ENCODE measurements around the gene ZC3H12D. TPM values are rescaled to one million over a fixed set of nuclear protein-coding genes. Genes with fewer than 3 reads are reported as not detected.

ZC3H12D gene
- total and polyA plus RNA-seq, 2 experiments from 2014 or later, result 0.07 TPM; not detected in 1

DNA sequence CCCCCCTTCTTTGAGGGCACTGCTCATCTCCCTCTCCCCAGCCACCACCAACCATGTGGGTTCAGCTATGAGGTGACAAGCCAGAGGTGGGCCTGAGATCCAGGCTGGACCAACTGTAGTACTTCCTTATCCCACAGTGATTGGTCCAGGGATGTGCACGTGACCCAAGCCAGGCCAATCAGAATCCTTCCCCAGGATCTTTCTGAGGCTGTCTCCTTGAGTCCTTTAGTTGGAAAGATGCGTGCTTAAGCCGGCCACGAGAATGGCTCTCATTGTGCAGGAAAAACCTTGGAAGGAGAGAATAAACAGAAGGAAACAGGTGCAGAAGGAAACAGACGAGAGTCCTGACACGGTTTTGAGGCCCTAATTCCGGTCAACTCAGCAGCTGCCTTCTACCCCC is 39.2 kb downstream of the ZC3H12D start:
- Histone ChIP-seq H3K36me3 (ENCODE audit: insufficient read depth) (no peaks in the 10 kb centered on the region), H3K79me2 (replicated peaks; ENCODE audit: insufficient read depth) (no peaks in the 10 kb centered on the region), H3F3A (replicated peaks; ENCODE audit: low read depth) (no peaks in the 10 kb centered on the region), H3K4me3 (no peak overlapping the region), H3K4me2 (no peak overlapping the region), H3K27ac (ENCODE audit: low read depth) (no peak overlapping the region), H3K9me2 (ENCODE audit: insufficient read depth) (no peaks in the 10 kb centered on the region), H3K27me3 (ENCODE audit: insufficient read depth) (peaks cover 12% of the 10 kb centered on the region), H3K4me1 (ENCODE audit: insufficient read depth) (no peaks in the 10 kb centered on the region), H2AFZ (no peak overlapping the region), H4K20me1 (replicated peaks; ENCODE audit: insufficient read depth) (no peaks in the 10 kb centered on the region)
- TF ChIP-seq, protein P1, sequence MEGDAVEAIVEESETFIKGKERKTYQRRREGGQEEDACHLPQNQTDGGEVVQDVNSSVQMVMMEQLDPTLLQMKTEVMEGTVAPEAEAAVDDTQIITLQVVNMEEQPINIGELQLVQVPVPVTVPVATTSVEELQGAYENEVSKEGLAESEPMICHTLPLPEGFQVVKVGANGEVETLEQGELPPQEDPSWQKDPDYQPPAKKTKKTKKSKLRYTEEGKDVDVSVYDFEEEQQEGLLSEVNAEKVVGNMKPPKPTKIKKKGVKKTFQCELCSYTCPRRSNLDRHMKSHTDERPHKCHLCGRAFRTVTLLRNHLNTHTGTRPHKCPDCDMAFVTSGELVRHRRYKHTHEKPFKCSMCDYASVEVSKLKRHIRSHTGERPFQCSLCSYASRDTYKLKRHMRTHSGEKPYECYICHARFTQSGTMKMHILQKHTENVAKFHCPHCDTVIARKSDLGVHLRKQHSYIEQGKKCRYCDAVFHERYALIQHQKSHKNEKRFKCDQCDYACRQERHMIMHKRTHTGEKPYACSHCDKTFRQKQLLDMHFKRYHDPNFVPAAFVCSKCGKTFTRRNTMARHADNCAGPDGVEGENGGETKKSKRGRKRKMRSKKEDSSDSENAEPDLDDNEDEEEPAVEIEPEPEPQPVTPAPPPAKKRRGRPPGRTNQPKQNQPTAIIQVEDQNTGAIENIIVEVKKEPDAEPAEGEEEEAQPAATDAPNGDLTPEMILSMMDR (conservative IDR thresholded peaks at IDR 0.05; ENCODE audit: low read depth in 2 of 2), result no peak
- TF ChIP-seq, protein P2, sequence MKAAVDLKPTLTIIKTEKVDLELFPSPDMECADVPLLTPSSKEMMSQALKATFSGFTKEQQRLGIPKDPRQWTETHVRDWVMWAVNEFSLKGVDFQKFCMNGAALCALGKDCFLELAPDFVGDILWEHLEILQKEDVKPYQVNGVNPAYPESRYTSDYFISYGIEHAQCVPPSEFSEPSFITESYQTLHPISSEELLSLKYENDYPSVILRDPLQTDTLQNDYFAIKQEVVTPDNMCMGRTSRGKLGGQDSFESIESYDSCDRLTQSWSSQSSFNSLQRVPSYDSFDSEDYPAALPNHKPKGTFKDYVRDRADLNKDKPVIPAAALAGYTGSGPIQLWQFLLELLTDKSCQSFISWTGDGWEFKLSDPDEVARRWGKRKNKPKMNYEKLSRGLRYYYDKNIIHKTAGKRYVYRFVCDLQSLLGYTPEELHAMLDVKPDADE (IDR thresholded peaks at IDR 0.05), result no peak
- TF ChIP-seq EZH2 (IDR thresholded peaks at IDR 0.05; ENCODE audit: low read depth, unreplicated experiment) (no peak), STAT1 (IDR thresholded peaks at IDR 0.05; ENCODE audit: unreplicated experiment) (no peak), NANOG (IDR thresholded peaks at IDR 0.05; ENCODE audit: borderline replicate concordance) (no peak), CREB1 (CRISPR knock-in tag; IDR thresholded peaks at IDR 0.05; ENCODE audit: low read depth) (no peak), POLR2AphosphoS5 (IDR thresholded peaks at IDR 0.05; ENCODE audit: low read depth) (no peak), ZNF331 (CRISPR knock-in tag; IDR thresholded peaks at IDR 0.05; ENCODE audit: low read depth) (no peak), EZH2phosphoT487 (IDR thresholded peaks at IDR 0.05; ENCODE audit: unreplicated experiment) (no peak), JUNB (IDR thresholded peaks at IDR 0.05; ENCODE audit: unreplicated experiment) (no peak), ZNF114 (CRISPR knock-in tag; IDR thresholded peaks at IDR 0.05) (no peak)
- TF ChIP-seq, protein P3, sequence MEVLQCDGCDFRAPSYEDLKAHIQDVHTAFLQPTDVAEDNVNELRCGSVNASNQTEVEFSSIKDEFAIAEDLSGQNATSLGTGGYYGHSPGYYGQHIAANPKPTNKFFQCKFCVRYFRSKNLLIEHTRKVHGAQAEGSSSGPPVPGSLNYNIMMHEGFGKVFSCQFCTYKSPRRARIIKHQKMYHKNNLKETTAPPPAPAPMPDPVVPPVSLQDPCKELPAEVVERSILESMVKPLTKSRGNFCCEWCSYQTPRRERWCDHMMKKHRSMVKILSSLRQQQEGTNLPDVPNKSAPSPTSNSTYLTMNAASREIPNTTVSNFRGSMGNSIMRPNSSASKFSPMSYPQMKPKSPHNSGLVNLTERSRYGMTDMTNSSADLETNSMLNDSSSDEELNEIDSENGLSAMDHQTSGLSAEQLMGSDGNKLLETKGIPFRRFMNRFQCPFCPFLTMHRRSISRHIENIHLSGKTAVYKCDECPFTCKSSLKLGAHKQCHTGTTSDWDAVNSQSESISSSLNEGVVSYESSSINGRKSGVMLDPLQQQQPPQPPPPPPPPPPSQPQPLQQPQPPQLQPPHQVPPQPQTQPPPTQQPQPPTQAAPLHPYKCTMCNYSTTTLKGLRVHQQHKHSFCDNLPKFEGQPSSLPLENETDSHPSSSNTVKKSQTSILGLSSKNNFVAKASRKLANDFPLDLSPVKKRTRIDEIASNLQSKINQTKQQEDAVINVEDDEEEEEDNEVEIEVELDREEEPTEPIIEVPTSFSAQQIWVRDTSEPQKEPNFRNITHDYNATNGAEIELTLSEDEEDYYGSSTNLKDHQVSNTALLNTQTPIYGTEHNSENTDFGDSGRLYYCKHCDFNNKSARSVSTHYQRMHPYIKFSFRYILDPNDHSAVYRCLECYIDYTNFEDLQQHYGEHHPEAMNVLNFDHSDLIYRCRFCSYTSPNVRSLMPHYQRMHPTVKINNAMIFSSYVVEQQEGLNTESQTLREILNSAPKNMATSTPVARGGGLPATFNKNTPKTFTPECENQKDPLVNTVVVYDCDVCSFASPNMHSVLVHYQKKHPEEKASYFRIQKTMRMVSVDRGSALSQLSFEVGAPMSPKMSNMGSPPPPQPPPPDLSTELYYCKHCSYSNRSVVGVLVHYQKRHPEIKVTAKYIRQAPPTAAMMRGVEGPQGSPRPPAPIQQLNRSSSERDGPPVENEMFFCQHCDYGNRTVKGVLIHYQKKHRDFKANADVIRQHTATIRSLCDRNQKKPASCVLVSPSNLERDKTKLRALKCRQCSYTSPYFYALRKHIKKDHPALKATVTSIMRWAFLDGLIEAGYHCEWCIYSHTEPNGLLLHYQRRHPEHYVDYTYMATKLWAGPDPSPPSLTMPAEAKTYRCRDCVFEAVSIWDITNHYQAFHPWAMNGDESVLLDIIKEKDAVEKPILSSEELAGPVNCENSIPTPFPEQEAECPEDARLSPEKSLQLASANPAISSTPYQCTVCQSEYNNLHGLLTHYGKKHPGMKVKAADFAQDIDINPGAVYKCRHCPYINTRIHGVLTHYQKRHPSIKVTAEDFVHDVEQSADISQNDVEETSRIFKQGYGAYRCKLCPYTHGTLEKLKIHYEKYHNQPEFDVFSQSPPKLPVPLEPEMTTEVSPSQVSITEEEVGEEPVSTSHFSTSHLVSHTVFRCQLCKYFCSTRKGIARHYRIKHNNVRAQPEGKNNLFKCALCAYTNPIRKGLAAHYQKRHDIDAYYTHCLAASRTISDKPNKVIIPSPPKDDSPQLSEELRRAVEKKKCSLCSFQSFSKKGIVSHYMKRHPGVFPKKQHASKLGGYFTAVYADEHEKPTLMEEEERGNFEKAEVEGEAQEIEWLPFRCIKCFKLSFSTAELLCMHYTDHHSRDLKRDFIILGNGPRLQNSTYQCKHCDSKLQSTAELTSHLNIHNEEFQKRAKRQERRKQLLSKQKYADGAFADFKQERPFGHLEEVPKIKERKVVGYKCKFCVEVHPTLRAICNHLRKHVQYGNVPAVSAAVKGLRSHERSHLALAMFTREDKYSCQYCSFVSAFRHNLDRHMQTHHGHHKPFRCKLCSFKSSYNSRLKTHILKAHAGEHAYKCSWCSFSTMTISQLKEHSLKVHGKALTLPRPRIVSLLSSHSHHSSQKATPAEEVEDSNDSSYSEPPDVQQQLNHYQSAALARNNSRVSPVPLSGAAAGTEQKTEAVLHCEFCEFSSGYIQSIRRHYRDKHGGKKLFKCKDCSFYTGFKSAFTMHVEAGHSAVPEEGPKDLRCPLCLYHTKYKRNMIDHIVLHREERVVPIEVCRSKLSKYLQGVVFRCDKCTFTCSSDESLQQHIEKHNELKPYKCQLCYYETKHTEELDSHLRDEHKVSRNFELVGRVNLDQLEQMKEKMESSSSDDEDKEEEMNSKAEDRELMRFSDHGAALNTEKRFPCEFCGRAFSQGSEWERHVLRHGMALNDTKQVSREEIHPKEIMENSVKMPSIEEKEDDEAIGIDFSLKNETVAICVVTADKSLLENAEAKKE (CRISPR knock-in tag; IDR thresholded peaks at IDR 0.05), result no peak
- TF ChIP-seq, protein P4, sequence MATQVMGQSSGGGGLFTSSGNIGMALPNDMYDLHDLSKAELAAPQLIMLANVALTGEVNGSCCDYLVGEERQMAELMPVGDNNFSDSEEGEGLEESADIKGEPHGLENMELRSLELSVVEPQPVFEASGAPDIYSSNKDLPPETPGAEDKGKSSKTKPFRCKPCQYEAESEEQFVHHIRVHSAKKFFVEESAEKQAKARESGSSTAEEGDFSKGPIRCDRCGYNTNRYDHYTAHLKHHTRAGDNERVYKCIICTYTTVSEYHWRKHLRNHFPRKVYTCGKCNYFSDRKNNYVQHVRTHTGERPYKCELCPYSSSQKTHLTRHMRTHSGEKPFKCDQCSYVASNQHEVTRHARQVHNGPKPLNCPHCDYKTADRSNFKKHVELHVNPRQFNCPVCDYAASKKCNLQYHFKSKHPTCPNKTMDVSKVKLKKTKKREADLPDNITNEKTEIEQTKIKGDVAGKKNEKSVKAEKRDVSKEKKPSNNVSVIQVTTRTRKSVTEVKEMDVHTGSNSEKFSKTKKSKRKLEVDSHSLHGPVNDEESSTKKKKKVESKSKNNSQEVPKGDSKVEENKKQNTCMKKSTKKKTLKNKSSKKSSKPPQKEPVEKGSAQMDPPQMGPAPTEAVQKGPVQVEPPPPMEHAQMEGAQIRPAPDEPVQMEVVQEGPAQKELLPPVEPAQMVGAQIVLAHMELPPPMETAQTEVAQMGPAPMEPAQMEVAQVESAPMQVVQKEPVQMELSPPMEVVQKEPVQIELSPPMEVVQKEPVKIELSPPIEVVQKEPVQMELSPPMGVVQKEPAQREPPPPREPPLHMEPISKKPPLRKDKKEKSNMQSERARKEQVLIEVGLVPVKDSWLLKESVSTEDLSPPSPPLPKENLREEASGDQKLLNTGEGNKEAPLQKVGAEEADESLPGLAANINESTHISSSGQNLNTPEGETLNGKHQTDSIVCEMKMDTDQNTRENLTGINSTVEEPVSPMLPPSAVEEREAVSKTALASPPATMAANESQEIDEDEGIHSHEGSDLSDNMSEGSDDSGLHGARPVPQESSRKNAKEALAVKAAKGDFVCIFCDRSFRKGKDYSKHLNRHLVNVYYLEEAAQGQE (IDR thresholded peaks at IDR 0.05; ENCODE audit: unreplicated experiment), result no peak
- peaks cover 14% of the 10 kb centered on the region for H3K27me3 Mint-ChIP-seq (ENCODE audit: insufficient read depth, low read depth, poor library complexity)
- no peaks in the 10 kb centered on the region for H3K36me3 Mint-ChIP-seq (ENCODE audit: low read depth)
- no peak overlapping the region for H3K4me3 Mint-ChIP-seq
- H3K4me1 Mint-ChIP-seq, result peaks cover 7% of the 10 kb centered on the region
- no peak overlapping the region for H3K27ac Mint-ChIP-seq
- DNase-seq (ENCODE audit: low spot score), result no peak
- ATAC-seq, result no peak
- H3K9me3 Mint-ChIP-seq, result no peaks in the 10 kb centered on the region
